ENCODE results near the gene DGKB. TPM values are rescaled to one million over a fixed set of nuclear protein-coding genes. Genes with fewer than 3 reads are reported as not detected.

DGKB gene
- total RNA-seq, 1 experiment from 2014 or later, result not detected

- TF ChIP-seq SIN3A (IDR thresholded peaks at IDR 0.05; ENCODE audit: borderline replicate concordance, insufficient read depth, low read depth, low read length), result no peak
- peak; percentile 9; the same call in 1 of the 2 replicates for TF ChIP-seq CTCF (IDR thresholded peaks at IDR 0.05)
- intact Hi-C loops (cut with micrococcal nuclease; ENCODE audit: unreplicated experiment), result no loop called here
- DNase-seq (ENCODE audit: low read depth, low spot score) (no peak), ATAC-seq (no peak)
- no TSS peak for BruUV-seq (replicated peaks)
- H3K4me3 ChIP-seq (ENCODE audit: low read depth in 2 of 2, low read length in 2 of 2), result no peak overlapping the region
- H3K9me3 ChIP-seq (ENCODE audit: control insufficient read depth, insufficient read depth, low read depth, low read length), result no peaks in the 10 kb centered on the region
- no peaks in the 10 kb centered on the region for H3K27me3 ChIP-seq (ENCODE audit: control insufficient read depth, insufficient read depth, low read length)
- no peaks in the 10 kb centered on the region for H3K36me3 ChIP-seq (ENCODE audit: control insufficient read depth, insufficient read depth, low read length)
- in situ Hi-C loops (cut with HindIII; ENCODE audit: low pct_unique_long_range_greater_than_20kb, low sequenced_read_pairs), result no loop called here
- ChIA-PET CTCF (no interaction called here), POLR2A (no interaction called here)
- H3K4me1 ChIP-seq (ENCODE audit: control insufficient read depth, insufficient read depth, low read length), result no peaks in the 10 kb centered on the region
- no peak overlapping the region for H3K27ac ChIP-seq (ENCODE audit: low read length)
Observed at GRCh38 chr7:14637968-14638367, 264.6 kb downstream of the DGKB start.

GRCh38 chr7:14635955-14636354 lies 266.6 kb downstream of the DGKB start:
- H3K36me3 ChIP-seq (ENCODE audit: control insufficient read depth, insufficient read depth, low read length), result no peaks in the 10 kb centered on the region
- ChIA-PET CTCF (no interaction called here), POLR2A (no interaction called here)
- TF ChIP-seq TCF7L2 (IDR thresholded peaks at IDR 0.05; ENCODE audit: low read depth, low read length), result no peak
- no peak for TF ChIP-seq CTCF (IDR thresholded peaks at IDR 0.05)
- no peak for TF ChIP-seq POLR2AphosphoS5 (IDR thresholded peaks at IDR 0.05; ENCODE audit: low read depth, low read length)
- TF ChIP-seq REST (IDR thresholded peaks at IDR 0.05; ENCODE audit: insufficient read depth in 1 of 2, low read depth in 2 of 2, low read length in 1 of 2), result no peak
- TF ChIP-seq SIN3A (IDR thresholded peaks at IDR 0.05; ENCODE audit: borderline replicate concordance, insufficient read depth, low read depth, low read length), result no peak
- no peak overlapping the region for H3K27ac ChIP-seq (ENCODE audit: low read length)
- intact Hi-C loops (cut with micrococcal nuclease; ENCODE audit: unreplicated experiment) (no loop called here), in situ Hi-C loops (cut with HindIII; ENCODE audit: low pct_unique_long_range_greater_than_20kb, low sequenced_read_pairs) (no loop called here)
- DNase-seq (ENCODE audit: low read depth, low spot score) (no peak), ATAC-seq (no peak)
- no peak overlapping the region for H3K4me3 ChIP-seq (ENCODE audit: low read depth in 2 of 2, low read length in 2 of 2)
- no peaks in the 10 kb centered on the region for H3K9me3 ChIP-seq (ENCODE audit: control insufficient read depth, insufficient read depth, low read depth, low read length)
- H3K4me1 ChIP-seq (ENCODE audit: control insufficient read depth, insufficient read depth, low read length), result no peaks in the 10 kb centered on the region
- H3K27me3 ChIP-seq (ENCODE audit: control insufficient read depth, insufficient read depth, low read length), result no peaks in the 10 kb centered on the region
- no TSS peak for BruUV-seq (replicated peaks)

- TF ChIP-seq TCF7L2 (IDR thresholded peaks at IDR 0.05; ENCODE audit: low read depth, low read length) (no peak), REST (IDR thresholded peaks at IDR 0.05; ENCODE audit: insufficient read depth in 1 of 2, low read depth in 2 of 2, low read length in 1 of 2) (no peak), SIN3A (IDR thresholded peaks at IDR 0.05; ENCODE audit: borderline replicate concordance, insufficient read depth, low read depth, low read length) (no peak), CTCF (IDR thresholded peaks at IDR 0.05) (no peak; the same call in 1 of the 2 replicates), POLR2AphosphoS5 (IDR thresholded peaks at IDR 0.05; ENCODE audit: low read depth, low read length) (no peak)
- no peak overlapping the region for H3K27ac ChIP-seq (ENCODE audit: low read length)
- CTCF ChIA-PET, result no interaction called here
- no peaks in the 10 kb centered on the region for H3K36me3 ChIP-seq (ENCODE audit: control insufficient read depth, insufficient read depth, low read length)
- no peaks in the 10 kb centered on the region for H3K4me1 ChIP-seq (ENCODE audit: control insufficient read depth, insufficient read depth, low read length)
- H3K9me3 ChIP-seq (ENCODE audit: control insufficient read depth, insufficient read depth, low read depth, low read length), result no peaks in the 10 kb centered on the region
- POLR2A ChIA-PET, result no interaction called here
- ATAC-seq (no peak), DNase-seq (ENCODE audit: low read depth, low spot score) (no peak)
- in situ Hi-C loops (cut with HindIII; ENCODE audit: low pct_unique_long_range_greater_than_20kb, low sequenced_read_pairs) (no loop called here), intact Hi-C loops (cut with micrococcal nuclease; ENCODE audit: unreplicated experiment) (no loop called here)
- no peak overlapping the region for H3K4me3 ChIP-seq (ENCODE audit: low read depth in 2 of 2, low read length in 2 of 2)
- H3K27me3 ChIP-seq (ENCODE audit: control insufficient read depth, insufficient read depth, low read length), result no peaks in the 10 kb centered on the region
- no TSS peak for BruUV-seq (replicated peaks)
Observed at GRCh38 chr7:14630048-14630447, 272.5 kb downstream of the DGKB start.
